IMR-90 (cell line): Measurements from ENCODE around the gene MAD2L2. TPM values are rescaled to one million over a fixed set of nuclear protein-coding genes. Genes with fewer than 3 reads are reported as not detected.

Experiments
- ATAC-seq: fragments of 200-7000 bp; cut with Tn5 transposase; 2 replicates; pipeline ENCODE4 v1.9.1; 2020; ENCODE audit warnings: low read depth, mild to moderate bottlenecking, moderate library complexity
- BruUV-seq: library from RNA; stranded (reverse); fragments of 400-500 nt; replicated peaks from 2 replicates; lab custom pipeline; 2021; lab: Mats Ljungman, UMichigan
- CTCF ChIA-PET: fragments of 300-600 bp; formaldehyde crosslinking; extraction: SDS; loops from one replicate; lab custom pipeline; 2021; ENCODE audit warnings: antibody characterized with exemption; lab: Yijun Ruan, JAX
- POLR2A ChIA-PET: fragments of 300-600 bp; sonication (Branson Sonifier 250); formaldehyde crosslinking; loops from one replicate; lab custom pipeline; 2022; ENCODE audit warnings: antibody characterized with exemption; ENCODE audit not compliant: unreplicated experiment; lab: Charles Lee
- DNase-seq: peaks from one replicate; pipeline ENCODE4 v3.0.0; 2013
- H2AFZ ChIP-seq: replicated peaks from 2 replicates; pipeline ENCODE3; 2013; ENCODE audit warnings: low read length, mild to moderate bottlenecking; ENCODE audit not compliant: poor library complexity
- H2AK5ac ChIP-seq: 2 replicates; pipeline ENCODE4 v1.6.1; 2013; ENCODE audit warnings: low read depth, low read length, inconsistent platforms
- H2AK9ac ChIP-seq: replicated peaks from 2 replicates; pipeline ENCODE3; 2013; ENCODE audit warnings: mild to moderate bottlenecking, low read depth, low read length, moderate library complexity; ENCODE audit not compliant: poor library complexity
- H2BK120ac ChIP-seq: 2 replicates; pipeline ENCODE4 v1.6.1; 2013; ENCODE audit warnings: low read depth, low read length, inconsistent platforms
- H2BK15ac ChIP-seq: 3 replicates; pipeline ENCODE4 v1.6.1; 2013; ENCODE audit warnings: low read depth, low read length, inconsistent platforms
- H2BK20ac ChIP-seq: 2 replicates; pipeline ENCODE4 v1.6.1; 2013; ENCODE audit warnings: low read depth, mild to moderate bottlenecking, inconsistent platforms, low read length, moderate library complexity
- H2BK5ac ChIP-seq: 2 replicates; pipeline ENCODE4 v1.6.1; 2013; ENCODE audit warnings: mild to moderate bottlenecking, low read depth, low read length, inconsistent platforms; ENCODE audit not compliant: poor library complexity, severe bottlenecking
- H3K14ac ChIP-seq: replicated peaks from 2 replicates; pipeline ENCODE4 v1.6.1; 2013; ENCODE audit warnings: low read depth, low read length, inconsistent platforms
- H3K18ac ChIP-seq: 2 replicates; pipeline ENCODE4 v1.6.1; 2013; ENCODE audit warnings: low read depth, low read length, control low read depth
- H3K23ac ChIP-seq: 2 replicates; pipeline ENCODE4 v1.6.1; 2013; ENCODE audit warnings: low read depth, low read length, inconsistent platforms
- H3K27ac ChIP-seq: 2 replicates; pipeline ENCODE4 v1.5.1; 2013; ENCODE audit warnings: mild to moderate bottlenecking, control low read depth, low read length; ENCODE audit not compliant: insufficient read depth
- H3K27me3 ChIP-seq: 2 replicates; pipeline ENCODE4 v1.6.1; 2013; ENCODE audit warnings: low read length; ENCODE audit not compliant: control insufficient read depth, insufficient read depth
- H3K36me3 ChIP-seq: 2 replicates; pipeline ENCODE4 v1.6.1; 2013; ENCODE audit warnings: low read length, mixed read lengths; ENCODE audit not compliant: control insufficient read depth, insufficient read depth
- H3K4ac ChIP-seq: 2 replicates; pipeline ENCODE4 v1.6.1; 2013; ENCODE audit warnings: low read depth, low read length, inconsistent platforms
- H3K4me1 ChIP-seq: 2 replicates; pipeline ENCODE4 v1.6.1; 2013; ENCODE audit warnings: low read length, mixed read lengths; ENCODE audit not compliant: control insufficient read depth, insufficient read depth
- H3K4me2 ChIP-seq: 2 replicates; pipeline ENCODE4 v1.6.1; 2013; ENCODE audit warnings: low read depth, mild to moderate bottlenecking, control low read depth, low read length, moderate library complexity
- H3K4me3 ChIP-seq: 2 replicates; pipeline ENCODE4 v1.5.1; 2013; ENCODE audit warnings: low read depth, mild to moderate bottlenecking, control low read depth, low read length, moderate library complexity; ENCODE audit not compliant: insufficient read depth
- H3K56ac ChIP-seq: 2 replicates; pipeline ENCODE4 v1.6.1; 2013; ENCODE audit warnings: low read length, inconsistent platforms; ENCODE audit not compliant: insufficient read depth; ENCODE audit errors: extremely low read depth
- H3K79me1 ChIP-seq, 2 experiments: 2 replicates each; pipeline ENCODE4 v1.6.1; 2013; ENCODE audit warnings: low read length in 2 of 2, inconsistent platforms in 1 of 2, low read depth in 1 of 2
- H3K9ac ChIP-seq: 2 replicates; pipeline ENCODE4 v1.6.1; 2013; ENCODE audit warnings: low read depth, low read length, control low read depth
- H3K9me1 ChIP-seq: 2 replicates; pipeline ENCODE4 v1.6.1; 2013; ENCODE audit warnings: low read length, inconsistent platforms; ENCODE audit not compliant: insufficient read depth
- H3K9me3 ChIP-seq: 2 replicates; pipeline ENCODE4 v1.6.1; 2013; ENCODE audit warnings: low read length; ENCODE audit not compliant: control insufficient read depth, insufficient read depth
- H4K20me1 ChIP-seq: 2 replicates; pipeline ENCODE4 v1.6.1; 2013; ENCODE audit warnings: low read length, inconsistent platforms; ENCODE audit not compliant: insufficient read depth
- H4K5ac ChIP-seq: 2 replicates; pipeline ENCODE4 v1.6.1; 2013; ENCODE audit warnings: mild to moderate bottlenecking, low read depth, low read length, control low read depth
- H4K8ac ChIP-seq, 2 experiments: 2 replicates each; pipeline ENCODE4 v1.6.1; 2013; ENCODE audit warnings: low read depth in 2 of 2, low read length in 2 of 2, control low read depth in 1 of 2, inconsistent platforms in 1 of 2
- H4K91ac ChIP-seq: 2 replicates; pipeline ENCODE4 v1.6.1; 2013; ENCODE audit warnings: low read depth, low read length, inconsistent platforms; ENCODE audit not compliant: insufficient read depth
- CEBPB ChIP-seq: IDR thresholded peaks from 2 replicates; pipeline ENCODE4 v1.6.1; 2012; ENCODE audit warnings: low read depth, low read length, improper control_type of control experiment
- CTCF ChIP-seq: conservative IDR thresholded peaks from 2 replicates; pipeline ENCODE4 v1.5.1; 2012; ENCODE audit warnings: mild to moderate bottlenecking, low read depth, low read length, improper control_type of control experiment
- WGBS, 2 experiments: methylation state at CpG; one replicate each; pipeline versions ENCODE4 v1.1.5 to v1.1.7; 2013; ENCODE audit warnings: missing lambda C conversion rate in 2 of 2; ENCODE audit not compliant: insufficient read length in 1 of 2; ENCODE audit errors: extremely low coverage in 2 of 2; 5-methylcytosine and 5-hydroxymethylcytosine counted together
- dilution Hi-C: fragments of 300-500 bp; cut with HindIII; formaldehyde crosslinking; loops from one replicate; pipeline ENCODE4 v1.14.3; 2018; ENCODE audit warnings: low sequenced_read_pairs; ENCODE audit not compliant: unreplicated experiment
- in situ Hi-C: fragments of 300-500 bp; cut with MboI; formaldehyde crosslinking; loops from 3 replicates; pipeline ENCODE4 v1.14.3; 2019; ENCODE audit warnings: low sequenced_read_pairs, inconsistent platforms, mixed read lengths
- intact Hi-C: fragments of 100-400 bp; cut with micrococcal nuclease; formaldehyde crosslinking; loops from 2 replicates; pipeline ENCODE4 v1.10.0; 2022
- polyA plus RNA-seq, 3 experiments: library from polyadenylated mRNA; depleted of rRNA; stranded (reverse); fragments of >200 nt; gene quantifications; 2 replicates each; pipeline ENCODE4 v1.2.3, GENCODE V29; 2012; ENCODE audit warnings: low replicate concordance in 1 of 3
- total RNA-seq: library from RNA; depleted of rRNA; stranded (reverse); fragments of >200 nt; gene quantifications from 2 replicates; pipeline ENCODE4 v1.2.3, GENCODE V29; 2012

MAD2L2 gene
- total and polyA plus RNA-seq, 2 of the 4 experiments (the other 2 are of a cell fraction), result 44.6 to 70.9 TPM

DNA sequence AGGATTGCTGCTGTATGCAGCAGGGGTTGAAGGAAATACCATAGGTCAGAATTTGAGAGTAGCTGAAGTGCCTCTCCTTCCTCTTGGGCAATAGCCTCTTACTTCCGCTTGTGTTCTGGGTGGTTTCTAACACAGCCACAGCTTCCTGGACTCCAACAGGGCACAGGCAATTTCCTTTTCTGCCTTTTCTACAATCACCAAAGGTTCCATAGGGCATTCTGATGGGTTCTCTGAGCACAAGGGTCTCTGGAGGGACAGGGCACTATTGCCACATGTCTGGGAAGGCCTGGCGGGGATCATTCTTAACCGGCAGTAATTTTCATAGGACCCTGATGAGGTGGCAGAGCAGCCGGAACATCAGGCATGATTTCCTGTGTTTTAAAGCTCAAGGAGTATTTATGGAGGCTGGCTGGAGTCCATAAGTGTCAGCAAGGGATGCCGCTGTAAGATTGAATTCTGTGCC, 49.5 kb upstream of the MAD2L2 start:
- Histone ChIP-seq H4K8ac (peak overlapping the region; percentile 49 to 73; a peak in 2 of 4 replicates), H2AK5ac (0 out of 2 replicates have a peak overlapping the region, but pooled peaks have one; percentile 40), H3K36me3 (no peaks in the 10 kb centered on the region), H4K5ac (peak overlapping the region; percentile 65), H3K18ac (no peak overlapping the region), H2AFZ (peak overlapping the region; percentile 81), H3K23ac (peak overlapping the region; percentile 73), H3K14ac (peak overlapping the region; percentile 82; the same call in 1 of the 2 replicates), H2BK120ac (peak overlapping the region; percentile 85), H2BK15ac (0 out of 3 replicates have a peak overlapping the region, but pooled peaks have one; percentile 38), H3K4me2 (no peak overlapping the region), H3K27me3 (peaks cover under 1% of the 10 kb centered on the region; the same call in 1 of the 2 replicates), H3K4me3 (no peak overlapping the region), H3K79me1 (no peaks in the 10 kb centered on the region), H3K9me1 (peaks cover 11% of the 10 kb centered on the region), H3K27ac (peak overlapping the region; percentile 28), H4K91ac (peak overlapping the region; percentile 86), H3K4ac (peak overlapping the region; percentile 92), H3K9me3 (no peaks in the 10 kb centered on the region), H3K4me1 (peaks cover 13% of the 10 kb centered on the region), H3K9ac (no peak overlapping the region), H2BK20ac (peak overlapping the region; percentile 85), H2BK5ac (no peak overlapping the region), H2AK9ac (peak overlapping the region; percentile 90), H4K20me1 (no peaks in the 10 kb centered on the region), H3K56ac (peak overlapping the region; percentile 16; the same call in 1 of the 2 replicates)
- intact Hi-C loops, result loop anchor here (10.0 kb wide), 1 partner anchor 456 kb away; the partner anchor contains the start of gene UBIAD1
- peak; percentile 71 for TF ChIP-seq CEBPB
- no peak for TF ChIP-seq CTCF
- dilution Hi-C loops, result no loop called here
- ChIA-PET CTCF (no interaction called here), POLR2A (no interaction called here)
- in situ Hi-C loops, result no loop called here
- WGBS, 2 experiments, result 21% methylated on average over 4 of the region's 5 CpGs; no CpG with 5 or more reads in 1 of the 2 experiments
- no TSS peak for BruUV-seq
- no peak for ATAC-seq
- DNase-seq, result peak; percentile 36
